IPS-18c (cell line): ENCODE measurements around the gene CAPNS1.
A peak's percentile ranks its signal among the peaks of the same experiment; 100 is the strongest.
"Not testable (repeated sequence)": the region's sequence is repeated elsewhere in the genome, so short reads cannot be mapped to it uniquely, and the experiment has no call there.

Experiments
- H3K4me3 ChIP-seq: 2 replicates; pipeline ENCODE4 v1.7.0; 2013; ENCODE audit warnings: low read depth, mild to moderate bottlenecking, low read length, moderate library complexity; ENCODE audit not compliant: insufficient read depth
- H3K9me3 ChIP-seq: one replicate; pipeline ENCODE4 v1.6.1; 2013; ENCODE audit warnings: mild to moderate bottlenecking, low read length, moderate library complexity; ENCODE audit not compliant: control insufficient read depth, insufficient read depth

The CAPNS1 gene

DNA sequence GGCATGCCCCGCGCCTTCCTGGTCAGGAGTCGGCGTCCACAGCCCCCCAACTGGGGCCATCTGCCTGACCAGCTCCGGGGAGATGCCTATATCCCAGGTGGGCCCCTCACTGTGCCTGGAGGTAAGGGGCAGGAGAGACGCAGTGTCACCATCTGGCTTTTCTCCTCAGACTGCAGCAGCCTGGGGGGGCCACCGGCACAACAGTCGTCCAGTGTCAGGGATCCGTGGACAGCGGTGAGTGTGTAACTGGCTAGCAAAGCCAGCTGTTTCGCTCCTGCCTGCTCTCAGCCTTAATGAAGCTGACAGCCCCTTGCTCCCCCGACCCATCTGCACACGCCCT is 28.7 kb upstream of the CAPNS1 start:
- no peaks in the 10 kb centered on the region for H3K9me3 ChIP-seq
- H3K4me3 ChIP-seq: no peak overlapping the region

DNA sequence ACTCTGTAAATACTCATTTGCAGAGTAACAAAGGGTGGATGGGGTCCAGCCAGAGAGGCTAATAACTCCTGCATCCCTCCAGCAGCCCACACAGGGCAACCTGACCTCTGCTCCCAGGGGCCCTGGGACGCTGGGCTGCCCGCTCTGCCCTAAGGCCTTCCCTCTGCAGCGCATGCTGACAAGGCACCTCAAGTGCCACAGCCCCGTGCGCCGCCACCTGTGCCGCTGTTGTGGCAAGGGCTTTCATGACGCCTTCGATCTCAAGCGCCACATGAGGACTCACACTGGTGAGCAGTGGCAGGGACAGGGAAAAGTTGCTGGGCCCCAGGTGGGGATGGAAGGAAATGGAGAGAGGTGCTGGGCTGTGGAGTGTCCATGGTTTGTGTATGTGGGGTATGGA is 27.2 kb upstream of the CAPNS1 start:
- Histone ChIP-seq H3K9me3 (no peaks in the 10 kb centered on the region), H3K4me3 (no peak overlapping the region)

DNA sequence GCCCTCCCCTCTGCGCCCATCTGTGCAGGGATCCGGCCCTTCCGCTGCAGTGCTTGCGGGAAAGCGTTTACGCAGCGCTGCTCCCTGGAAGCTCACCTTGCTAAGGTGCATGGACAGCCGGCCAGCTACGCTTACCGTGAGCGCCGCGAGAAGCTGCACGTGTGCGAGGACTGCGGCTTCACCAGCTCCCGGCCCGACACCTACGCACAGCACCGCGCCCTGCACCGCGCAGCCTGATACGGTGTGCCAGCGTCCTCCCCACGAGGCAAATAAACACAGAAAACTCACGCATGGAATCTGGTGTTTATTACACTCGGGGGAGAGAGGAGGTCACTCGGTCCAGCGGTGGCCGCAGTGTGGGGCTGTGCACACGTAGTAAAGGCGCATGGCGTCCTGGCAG is 26.4 kb upstream of the CAPNS1 start:
- peak overlapping the region; percentile 88; the same call in 1 of the 2 replicates for H3K4me3 ChIP-seq

DNA sequence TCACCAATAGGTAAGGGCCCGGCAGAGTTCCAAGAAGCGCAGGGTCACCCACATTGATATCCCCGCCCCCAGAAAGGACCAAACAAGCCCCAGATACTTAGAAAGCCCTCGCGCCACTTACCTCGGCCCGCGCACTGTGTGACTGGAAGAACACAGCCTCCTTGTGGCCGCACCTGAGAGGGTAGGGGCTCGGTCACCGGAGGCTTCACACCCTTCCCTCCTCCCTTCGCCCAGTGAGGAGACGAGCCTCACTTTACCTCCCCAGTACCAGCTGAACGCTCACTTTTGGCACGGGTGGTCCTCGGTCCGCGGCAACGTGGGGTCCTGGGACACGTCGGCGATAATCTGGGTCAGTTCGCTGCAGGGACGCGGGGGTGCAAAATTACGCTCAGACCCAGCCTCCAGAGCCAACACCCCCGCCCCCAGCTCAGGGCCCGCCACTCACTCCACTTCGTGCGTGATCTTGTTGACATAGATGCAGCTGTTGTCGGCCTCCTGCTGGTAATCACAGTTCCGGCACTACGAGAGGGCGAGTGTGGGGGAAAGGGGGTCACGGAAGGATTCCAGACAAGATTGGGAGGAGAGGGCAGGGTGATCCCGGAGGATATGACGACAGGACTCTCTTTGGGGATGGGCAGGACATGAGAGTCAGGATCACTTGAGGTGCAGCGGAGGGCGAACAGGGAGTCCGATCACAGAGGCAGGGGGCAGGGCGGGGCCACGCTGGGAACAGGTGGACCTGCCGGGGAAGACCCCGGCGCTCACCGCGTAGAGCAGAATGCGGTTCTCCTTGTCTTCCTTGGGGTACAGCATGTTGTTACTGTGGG is 25.8 kb upstream of the CAPNS1 start:
- H3K4me3 ChIP-seq: peak overlapping the region; percentile 88
- no peaks in the 10 kb centered on the region for H3K9me3 ChIP-seq

More for the DNA sequence above, 26.4 kb upstream of the CAPNS1 start:
- no peaks in the 10 kb centered on the region for H3K9me3 ChIP-seq

DNA sequence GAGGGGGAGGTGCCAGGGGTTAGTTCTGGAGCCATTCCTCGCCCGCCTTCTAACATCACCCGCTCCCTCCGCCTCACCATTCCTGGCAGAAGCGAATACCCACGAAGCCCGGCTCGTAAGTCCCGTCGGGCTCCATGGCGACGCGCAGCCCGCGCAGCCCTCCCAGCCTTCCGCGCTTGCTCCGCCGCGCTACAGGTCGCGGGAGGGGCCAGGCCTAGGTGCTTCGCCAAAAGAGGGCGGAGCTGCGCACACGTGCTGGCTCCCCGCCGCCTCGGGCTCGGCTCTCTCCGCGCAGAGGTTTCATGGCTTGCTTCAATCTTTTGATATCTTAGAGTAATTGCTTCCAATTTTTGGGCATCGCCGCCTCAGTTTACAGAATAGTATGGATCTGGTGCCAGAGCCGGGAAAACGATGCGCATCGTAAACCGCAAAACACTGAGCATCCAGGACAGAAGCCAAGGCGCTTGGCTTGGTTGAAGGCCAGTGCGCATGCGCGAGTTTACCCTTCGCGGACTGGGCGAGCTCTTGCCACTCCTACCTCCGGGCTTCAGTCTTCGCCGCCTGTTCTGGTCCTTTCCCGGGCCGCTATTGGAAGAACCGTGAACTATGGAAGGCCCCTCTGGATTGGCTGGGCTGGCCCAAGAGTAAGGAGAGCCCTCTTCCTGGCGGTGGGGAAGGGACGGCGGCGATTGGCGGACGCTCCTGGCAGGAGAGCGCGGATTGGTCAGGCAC is 25.0 kb upstream of the CAPNS1 start, which contains the start of gene POLR2I:
Gene POLR2I, minus strand, starts transcription at position 155 of the 732 bp plus-strand sequence. Its CDS starts 19 bp downstream, at position 136.
- no peaks in the 10 kb centered on the region for H3K9me3 ChIP-seq
- H3K4me3 ChIP-seq: peak within 1 kb of the TSS; percentile 88

DNA sequence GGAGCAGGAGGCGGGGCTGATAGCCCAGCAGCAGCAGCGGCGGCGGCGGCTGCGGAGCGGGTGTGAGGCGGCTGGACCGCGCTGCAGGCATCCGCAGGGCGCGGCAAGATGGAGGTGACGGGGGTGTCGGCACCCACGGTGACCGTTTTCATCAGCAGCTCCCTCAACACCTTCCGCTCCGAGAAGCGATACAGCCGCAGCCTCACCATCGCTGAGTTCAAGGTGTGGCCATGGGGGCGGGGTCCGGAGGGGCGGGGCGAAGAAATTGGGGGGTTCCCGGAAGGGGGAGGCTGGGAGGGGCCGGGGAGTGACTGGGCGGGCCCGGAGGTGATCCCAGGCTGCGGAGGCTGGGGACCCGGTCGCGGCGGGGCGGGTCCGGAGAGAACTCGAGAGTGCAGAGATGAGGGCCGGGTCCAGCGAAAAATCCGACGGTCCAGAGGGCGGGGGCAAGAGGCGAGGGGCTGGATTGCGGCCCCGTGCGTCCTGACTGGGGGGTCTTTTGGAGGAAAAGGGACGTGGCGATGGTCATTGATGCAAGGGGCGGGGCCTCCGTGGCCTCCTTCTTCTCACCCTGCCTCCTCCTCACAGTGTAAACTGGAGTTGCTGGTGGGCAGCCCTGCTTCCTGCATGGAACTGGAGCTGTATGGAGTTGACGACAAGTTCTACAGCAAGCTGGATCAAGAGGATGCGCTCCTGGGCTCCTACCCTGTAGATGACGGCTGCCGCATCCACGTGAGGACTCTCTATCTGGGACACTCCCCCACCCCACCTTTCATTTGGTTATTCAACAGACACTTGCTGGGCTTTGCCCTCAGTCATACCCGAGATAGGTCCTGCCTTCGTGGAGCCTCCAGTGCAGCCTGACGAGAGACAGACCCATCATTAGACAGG is 24.2 kb upstream of the CAPNS1 start, which contains the start of gene TBCB:
Gene TBCB, plus strand, starts transcription at position 16 of the 891 bp plus-strand sequence. Its CDS starts 93 bp downstream, at position 109.
- H3K4me3 ChIP-seq: peak within 1 kb of the TSS; percentile 88

DNA sequence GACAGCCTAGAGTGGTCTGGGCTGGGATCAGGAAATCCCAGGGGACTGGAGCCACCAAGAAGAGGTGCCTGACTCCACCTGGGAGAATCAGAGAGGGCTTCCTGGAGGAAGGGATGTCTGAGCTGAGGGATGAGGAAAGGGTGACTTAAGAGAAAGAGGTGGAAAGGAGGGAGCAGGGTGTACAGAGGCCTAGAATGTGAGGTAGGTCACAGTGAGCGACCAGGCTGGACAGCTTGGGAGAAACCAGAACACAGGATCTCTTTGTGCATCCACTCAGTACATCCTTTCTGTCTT is 23.6 kb upstream of the CAPNS1 start:
- Histone ChIP-seq H3K9me3 (no peaks in the 10 kb centered on the region), H3K4me3 (peak overlapping the region; percentile 88)

More for the DNA sequence above, 24.2 kb upstream of the CAPNS1 start, which contains the start of gene TBCB:
- H3K9me3 ChIP-seq: no peaks in the 10 kb centered on the region

DNA sequence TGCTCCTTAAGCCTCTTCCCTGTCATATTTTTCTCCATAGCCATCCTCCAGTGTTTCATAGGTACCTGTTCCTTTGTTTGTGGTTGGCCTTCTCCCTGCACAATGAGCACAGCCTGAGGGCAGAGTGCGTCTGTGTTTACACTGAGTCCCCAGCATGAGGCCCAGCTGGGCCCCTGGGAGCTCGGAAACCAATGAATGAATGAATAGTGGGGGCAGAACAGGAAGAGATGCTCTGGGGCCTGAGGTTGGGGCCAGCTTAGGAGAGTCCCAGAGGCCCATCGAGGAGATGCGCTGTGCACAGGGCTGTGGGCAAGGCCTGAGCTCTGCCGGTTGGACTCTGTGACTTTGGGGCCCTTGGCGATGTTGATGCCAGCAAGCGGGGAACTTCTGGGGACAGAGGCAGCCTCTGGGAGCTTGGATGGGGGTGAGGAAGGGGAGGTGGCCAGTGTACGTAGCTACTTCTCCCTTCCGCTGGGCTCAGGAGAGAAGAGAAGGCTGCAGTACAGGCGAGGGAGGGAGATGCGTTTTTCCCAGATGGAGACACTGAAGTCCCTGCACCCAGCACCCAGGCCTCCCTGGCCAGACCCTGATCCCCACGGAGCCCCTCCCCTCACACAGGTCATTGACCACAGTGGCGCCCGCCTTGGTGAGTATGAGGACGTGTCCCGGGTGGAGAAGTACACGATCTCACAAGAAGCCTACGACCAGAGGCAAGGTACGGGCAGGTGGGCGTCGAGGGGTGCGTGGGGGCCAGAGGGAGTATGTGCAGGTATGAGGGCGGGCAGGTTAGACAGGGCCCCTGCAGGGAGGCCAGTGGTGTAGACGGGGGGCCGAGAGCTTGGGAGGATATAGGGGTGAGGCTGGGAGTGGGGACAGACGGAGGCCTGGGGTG is 19.5 kb upstream of the CAPNS1 start:
- H3K9me3 ChIP-seq: no peaks in the 10 kb centered on the region
- no peak overlapping the region; the same call in 1 of the 2 replicates for H3K4me3 ChIP-seq

DNA sequence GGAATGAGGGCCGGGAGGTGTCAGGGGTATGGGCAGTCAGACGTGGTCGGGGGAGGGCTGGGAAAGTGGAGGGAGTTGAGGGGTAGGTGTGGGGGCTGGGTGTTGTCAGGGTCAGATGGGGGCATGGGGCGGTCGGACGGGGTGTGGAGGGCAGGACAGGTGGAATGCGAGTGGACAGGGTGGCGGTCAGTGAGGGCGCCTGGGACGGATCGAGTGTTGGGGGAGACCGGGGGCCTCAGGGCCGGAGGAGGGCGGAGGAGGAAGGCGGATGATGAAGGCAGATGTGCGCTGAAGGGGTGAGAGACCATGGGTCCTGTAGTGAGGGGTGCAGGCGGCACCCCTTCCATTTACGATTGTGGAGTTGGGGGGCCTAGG is 18.9 kb upstream of the CAPNS1 start:
- Histone ChIP-seq H3K9me3 (no peaks in the 10 kb centered on the region), H3K4me3 (no peak overlapping the region)

DNA sequence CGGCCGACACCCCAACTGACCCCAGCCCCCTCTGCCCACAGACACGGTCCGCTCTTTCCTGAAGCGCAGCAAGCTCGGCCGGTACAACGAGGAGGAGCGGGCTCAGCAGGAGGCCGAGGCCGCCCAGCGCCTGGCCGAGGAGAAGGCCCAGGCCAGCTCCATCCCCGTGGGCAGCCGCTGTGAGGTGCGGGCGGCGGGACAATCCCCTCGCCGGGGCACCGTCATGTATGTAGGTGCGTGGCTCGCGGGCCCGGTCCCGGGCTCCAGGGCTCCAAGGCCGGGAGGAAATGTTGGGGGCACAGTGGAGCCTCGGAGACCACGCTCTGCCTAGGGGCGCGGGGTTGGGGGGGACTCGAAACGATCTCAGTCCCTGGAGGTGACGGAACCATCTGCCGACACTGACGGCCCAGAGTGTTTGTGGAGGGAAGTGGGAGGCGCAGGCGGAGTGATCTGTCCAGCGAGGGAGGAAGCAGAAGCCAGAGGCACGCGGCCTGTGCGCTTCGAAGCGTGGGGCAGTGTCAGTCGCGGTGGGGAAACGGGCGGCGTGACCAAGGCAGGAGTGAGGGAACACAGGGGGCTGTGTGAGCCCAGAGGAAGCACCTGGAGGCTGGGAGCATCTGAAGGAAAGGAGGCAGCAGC is 18.3 kb upstream of the CAPNS1 start:
- Histone ChIP-seq H3K4me3 (no peak overlapping the region), H3K9me3 (no peaks in the 10 kb centered on the region)

DNA sequence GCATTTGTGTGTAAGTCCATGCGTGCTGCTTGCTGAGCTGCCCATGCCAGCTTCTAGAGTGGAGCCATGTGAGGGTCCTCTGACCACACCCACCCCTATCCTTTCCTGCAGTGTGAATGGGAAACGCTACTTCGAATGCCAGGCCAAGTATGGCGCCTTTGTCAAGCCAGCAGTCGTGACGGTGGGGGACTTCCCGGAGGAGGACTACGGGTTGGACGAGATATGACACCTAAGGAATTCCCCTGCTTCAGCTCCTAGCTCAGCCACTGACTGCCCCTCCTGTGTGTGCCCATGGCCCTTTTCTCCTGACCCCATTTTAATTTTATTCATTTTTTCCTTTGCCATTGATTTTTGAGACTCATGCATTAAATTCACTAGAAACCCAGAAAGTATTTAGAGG is 14.3 kb upstream of the CAPNS1 start:
- Histone ChIP-seq H3K9me3 (no peaks in the 10 kb centered on the region), H3K4me3 (no peak overlapping the region)

DNA sequence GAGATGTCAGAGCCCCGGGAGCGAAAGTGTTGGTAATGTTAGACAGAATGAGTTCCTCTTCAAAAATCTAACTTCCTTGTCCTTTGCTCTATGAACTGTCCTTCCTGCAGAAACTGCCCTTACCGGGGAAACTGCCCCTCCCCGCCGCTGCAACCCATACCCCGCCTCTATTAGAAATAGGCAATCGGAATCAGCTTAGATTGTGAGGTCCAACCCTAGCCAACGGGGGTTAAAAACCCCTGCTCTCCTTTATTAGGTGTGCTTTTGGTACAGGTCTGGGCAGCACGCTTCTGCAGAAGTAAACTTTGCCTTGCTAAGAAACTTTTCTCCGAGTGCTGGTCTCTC is 11.5 kb upstream of the CAPNS1 start:
- peak overlapping the region; percentile 61 for H3K4me3 ChIP-seq

DNA sequence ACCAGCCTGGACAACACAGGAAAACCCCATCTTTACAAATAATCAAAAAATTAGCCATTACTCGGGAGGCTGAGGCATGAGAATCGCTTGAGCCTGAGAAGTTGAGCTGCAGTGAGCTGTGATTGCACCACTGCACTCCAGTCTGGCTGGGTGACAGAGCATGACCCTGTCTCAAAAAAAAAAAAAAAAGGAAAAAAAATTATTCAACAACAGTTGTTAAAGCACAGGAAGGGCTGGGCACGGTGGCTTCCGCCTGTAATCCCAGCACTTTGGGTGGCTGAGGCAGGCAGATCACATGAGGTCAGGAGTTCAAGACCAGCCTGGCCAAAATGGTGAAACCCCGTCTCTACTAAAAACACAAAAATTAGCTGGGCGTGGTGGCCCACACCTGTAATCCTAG is 8.6 kb upstream of the CAPNS1 start:
- not testable (repeated sequence) for H3K9me3 ChIP-seq, H3K4me3 ChIP-seq

More for the DNA sequence above, 11.5 kb upstream of the CAPNS1 start:
- no peaks in the 10 kb centered on the region for H3K9me3 ChIP-seq

DNA sequence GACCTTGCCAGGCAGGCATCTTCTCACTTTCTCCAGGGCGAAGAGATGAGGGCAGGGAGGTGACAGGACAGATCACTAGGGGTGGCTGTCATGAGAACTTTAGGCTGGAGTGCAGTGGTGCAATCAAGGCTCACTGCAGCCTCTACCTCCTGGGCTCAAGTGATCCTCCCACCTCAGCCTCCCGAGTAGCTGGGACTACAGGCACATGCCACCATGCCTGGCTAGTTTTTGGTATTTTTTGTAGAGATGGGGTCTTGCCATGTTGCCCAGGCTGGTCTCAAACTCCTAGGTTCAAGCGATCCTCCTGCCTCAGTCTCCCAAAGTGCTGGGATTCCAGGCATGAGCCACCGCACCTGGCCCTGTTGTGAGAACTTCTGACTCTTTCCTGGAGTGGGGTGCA is 5.0 kb upstream of the CAPNS1 start:
- not testable (repeated sequence) for H3K9me3 ChIP-seq, H3K4me3 ChIP-seq

DNA sequence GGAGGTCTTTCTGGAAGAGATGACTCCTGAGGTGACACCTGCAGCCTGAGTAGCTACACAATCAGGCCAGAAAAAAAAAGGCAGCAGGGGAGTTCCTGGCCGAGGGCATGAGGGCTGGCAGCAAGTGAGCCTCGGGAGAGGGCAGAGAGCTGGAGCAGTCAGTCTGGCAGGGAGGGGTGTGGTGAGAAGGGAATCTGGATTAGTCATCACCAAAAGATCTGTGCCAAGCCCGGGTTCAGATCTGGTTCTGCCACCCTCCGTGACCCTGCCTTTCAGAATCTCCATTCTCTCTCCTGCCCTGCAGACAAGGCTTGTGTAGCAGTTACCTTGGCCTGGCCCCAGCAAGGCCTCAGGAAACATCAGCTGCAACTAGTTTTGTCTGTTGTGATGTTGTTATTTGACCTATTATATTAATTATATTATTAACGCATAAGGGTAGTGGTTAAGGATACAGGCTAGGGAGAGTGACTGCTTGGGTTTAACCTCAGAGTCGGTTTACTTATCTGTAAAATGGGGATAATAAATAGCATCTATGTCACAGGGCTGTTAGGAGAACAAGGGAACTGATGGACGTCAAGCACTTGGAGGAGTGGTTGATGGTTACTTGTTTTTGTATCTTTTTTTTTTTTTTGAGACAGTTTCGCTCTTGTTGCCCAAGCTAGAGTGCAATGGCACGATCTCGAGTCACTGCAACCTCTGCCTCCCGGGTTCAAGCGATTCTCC is 2.7 kb upstream of the CAPNS1 start:
- Histone ChIP-seq H3K4me3 (no peak overlapping the region), H3K9me3 (peaks cover 4% of the 10 kb centered on the region)

DNA sequence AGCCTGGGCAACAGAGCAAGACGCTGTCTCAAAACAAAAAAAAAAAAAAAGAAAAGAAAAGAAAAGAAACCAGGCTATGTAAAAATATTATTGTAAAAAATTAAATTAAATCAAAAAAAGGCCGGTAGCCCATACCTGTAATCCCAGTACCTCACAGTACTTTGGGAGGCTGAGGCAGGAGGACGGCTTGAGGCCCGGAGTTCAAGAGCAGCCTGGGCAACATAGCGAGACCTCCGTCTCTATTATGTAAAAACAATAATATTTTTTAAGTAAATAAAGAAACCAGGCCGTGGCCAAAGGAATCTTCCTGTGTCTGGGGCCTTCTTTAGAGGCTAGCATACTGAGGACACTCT is 770 bp upstream of the CAPNS1 start:
- H3K9me3 ChIP-seq: peaks cover 4% of the 10 kb centered on the region
- peak overlapping the region; percentile 97 for H3K4me3 ChIP-seq
